ENCODE data around the gene HLA-DPB1. TPM values are rescaled to one million over a fixed set of nuclear protein-coding genes. Genes with fewer than 3 reads are reported as not detected.

HLA-DPB1 gene
- total RNA-seq, 1 donor from 2014 or later: 14.4 TPM

- no peak overlapping the region for H3K4me3 Mint-ChIP-seq (ENCODE audit: unreplicated experiment)
- DNase-seq (ENCODE audit: low spot score): no peak
- peaks cover 4% of the 10 kb centered on the region for H3K27me3 Mint-ChIP-seq (ENCODE audit: unreplicated experiment)
- no peak for TF ChIP-seq CTCF (IDR thresholded peaks at IDR 0.05; ENCODE audit: unreplicated experiment)
- H3K27ac Mint-ChIP-seq (ENCODE audit: unreplicated experiment): no peak overlapping the region
- H3K9me3 Mint-ChIP-seq (ENCODE audit: unreplicated experiment): no peaks in the 10 kb centered on the region
- H3K36me3 Mint-ChIP-seq (ENCODE audit: low read depth, unreplicated experiment): no peaks in the 10 kb centered on the region
- peaks cover 3% of the 10 kb centered on the region for H3K4me1 Mint-ChIP-seq (ENCODE audit: unreplicated experiment)
These were observed 41.2 kb upstream of the HLA-DPB1 start for GRCh38 chr6:33034554-33034953.

GRCh38 chr6:33036535-33036934, 39.3 kb upstream of the HLA-DPB1 start:
- Mint-ChIP-seq H3K4me1 (ENCODE audit: unreplicated experiment) (no peaks in the 10 kb centered on the region), H3K27me3 (ENCODE audit: unreplicated experiment) (peaks cover 1% of the 10 kb centered on the region), H3K9me3 (ENCODE audit: unreplicated experiment) (no peaks in the 10 kb centered on the region), H3K27ac (ENCODE audit: unreplicated experiment) (no peak overlapping the region), H3K36me3 (ENCODE audit: low read depth, unreplicated experiment) (no peaks in the 10 kb centered on the region), H3K4me3 (ENCODE audit: unreplicated experiment) (no peak overlapping the region)
- DNase-seq (ENCODE audit: low spot score): no peak
- TF ChIP-seq CTCF (IDR thresholded peaks at IDR 0.05; ENCODE audit: unreplicated experiment): no peak

GRCh38 chr6:33040157-33040556, 35.6 kb upstream of the HLA-DPB1 start:
- H3K9me3 Mint-ChIP-seq (ENCODE audit: unreplicated experiment): peaks cover 4% of the 10 kb centered on the region

GRCh38 chr6:33049323-33050013, 26.3 kb upstream of the HLA-DPB1 start:
- H3K27ac Mint-ChIP-seq (ENCODE audit: unreplicated experiment): no peak overlapping the region
- H3K4me1 Mint-ChIP-seq (ENCODE audit: unreplicated experiment): no peaks in the 10 kb centered on the region
- H3K9me3 Mint-ChIP-seq (ENCODE audit: unreplicated experiment): no peaks in the 10 kb centered on the region
- no peak overlapping the region for H3K4me3 Mint-ChIP-seq (ENCODE audit: unreplicated experiment)
- no peak for TF ChIP-seq CTCF (IDR thresholded peaks at IDR 0.05; ENCODE audit: unreplicated experiment)
- H3K27me3 Mint-ChIP-seq (ENCODE audit: unreplicated experiment): peaks cover 2% of the 10 kb centered on the region
- H3K36me3 Mint-ChIP-seq (ENCODE audit: low read depth, unreplicated experiment): no peaks in the 10 kb centered on the region
- no peak for DNase-seq (ENCODE audit: low spot score)

More at GRCh38 chr6:33040157-33040556, 35.6 kb upstream of the HLA-DPB1 start:
- Mint-ChIP-seq H3K4me3 (ENCODE audit: unreplicated experiment) (no peak overlapping the region), H3K4me1 (ENCODE audit: unreplicated experiment) (no peaks in the 10 kb centered on the region), H3K27me3 (ENCODE audit: unreplicated experiment) (no peaks in the 10 kb centered on the region), H3K27ac (ENCODE audit: unreplicated experiment) (no peak overlapping the region), H3K36me3 (ENCODE audit: low read depth, unreplicated experiment) (no peaks in the 10 kb centered on the region)
- no peak for DNase-seq (ENCODE audit: low spot score)
- TF ChIP-seq CTCF (IDR thresholded peaks at IDR 0.05; ENCODE audit: unreplicated experiment): no peak

GRCh38 chr6:33050014-33050810, 25.6 kb upstream of the HLA-DPB1 start:
- H3K27ac Mint-ChIP-seq (ENCODE audit: unreplicated experiment): no peak overlapping the region
- no peaks in the 10 kb centered on the region for H3K4me1 Mint-ChIP-seq (ENCODE audit: unreplicated experiment)
- peaks cover 2% of the 10 kb centered on the region for H3K27me3 Mint-ChIP-seq (ENCODE audit: unreplicated experiment)
- no peak for TF ChIP-seq CTCF (IDR thresholded peaks at IDR 0.05; ENCODE audit: unreplicated experiment)
- H3K9me3 Mint-ChIP-seq (ENCODE audit: unreplicated experiment): no peaks in the 10 kb centered on the region
- H3K36me3 Mint-ChIP-seq (ENCODE audit: low read depth, unreplicated experiment): no peaks in the 10 kb centered on the region
- H3K4me3 Mint-ChIP-seq (ENCODE audit: unreplicated experiment): no peak overlapping the region
- DNase-seq (ENCODE audit: low spot score): no peak

Data from endothelial cell (in vitro differentiated cells).